MV-4-11 (cell line): ENCODE data around the gene PTPRE.

Experiments
- DNase-seq: peaks from one replicate; lab custom pipeline; 2025; lab: John Stamatoyannopoulos, UW

PTPRE gene

DNA sequence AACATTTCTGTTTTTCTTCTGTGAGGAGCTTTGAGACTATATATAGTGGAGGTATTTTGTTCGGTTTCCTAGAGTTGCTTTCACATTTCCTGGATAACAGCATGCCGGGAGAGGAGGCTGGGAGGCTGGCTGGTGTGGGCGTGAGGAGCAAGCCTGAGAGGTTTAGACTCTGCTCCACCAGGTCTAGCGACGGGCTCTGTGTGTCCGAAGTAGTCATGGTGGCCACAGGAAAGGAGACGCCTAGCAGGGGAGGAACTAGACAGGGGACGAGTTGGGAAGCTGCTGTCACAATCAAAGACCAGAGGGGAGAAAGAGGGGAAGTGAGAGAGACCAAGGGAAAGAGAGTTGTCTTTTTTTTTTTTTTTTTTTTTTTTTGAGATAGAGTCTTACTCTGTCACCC, 19.6 kb downstream of the PTPRE start:
- peak; percentile 94 for DNase-seq

DNA sequence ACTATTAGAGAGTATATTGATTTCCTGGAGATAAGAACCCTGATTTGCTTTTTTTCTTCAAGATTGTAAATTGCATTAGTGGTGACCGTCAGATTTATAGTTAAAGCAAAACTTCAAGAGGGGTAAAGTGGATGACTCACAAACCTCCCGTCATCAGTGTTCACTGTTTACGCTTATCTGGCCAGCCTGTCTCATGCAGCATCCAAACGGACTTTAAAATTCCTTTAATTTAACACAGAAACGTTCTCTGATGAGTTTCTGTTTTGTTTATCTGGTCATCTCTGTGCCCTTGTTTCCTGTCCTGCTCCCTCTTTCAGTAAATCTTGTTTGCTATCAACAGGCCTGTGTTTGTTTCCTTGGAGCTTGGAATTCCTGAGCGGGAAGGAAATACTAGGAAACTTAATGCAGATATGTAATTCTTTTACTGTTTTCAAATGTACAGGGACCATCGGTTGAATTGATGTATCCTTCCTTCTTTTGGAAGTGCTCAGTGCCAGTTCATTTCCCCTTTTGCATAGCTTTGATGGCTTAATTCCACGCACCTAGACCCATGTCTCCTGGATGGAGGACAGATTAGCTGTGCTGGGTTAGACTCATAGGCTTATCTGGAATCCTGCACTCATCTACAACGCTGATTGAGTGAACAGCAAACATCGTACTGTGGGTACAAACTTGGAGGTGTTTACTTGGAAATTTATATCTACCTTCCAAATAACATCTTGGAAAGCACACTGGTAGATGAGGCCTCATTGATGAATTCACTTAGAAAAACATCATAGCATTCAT, 21.3 kb downstream of the PTPRE start:
- no peak for DNase-seq

GRCh38 chr10:127932521-127933270, 25.8 kb downstream of the PTPRE start:
- no peak for DNase-seq

- no peak for DNase-seq
Measured at GRCh38 chr10:127933271-127933670, 26.4 kb downstream of the PTPRE start.

DNA sequence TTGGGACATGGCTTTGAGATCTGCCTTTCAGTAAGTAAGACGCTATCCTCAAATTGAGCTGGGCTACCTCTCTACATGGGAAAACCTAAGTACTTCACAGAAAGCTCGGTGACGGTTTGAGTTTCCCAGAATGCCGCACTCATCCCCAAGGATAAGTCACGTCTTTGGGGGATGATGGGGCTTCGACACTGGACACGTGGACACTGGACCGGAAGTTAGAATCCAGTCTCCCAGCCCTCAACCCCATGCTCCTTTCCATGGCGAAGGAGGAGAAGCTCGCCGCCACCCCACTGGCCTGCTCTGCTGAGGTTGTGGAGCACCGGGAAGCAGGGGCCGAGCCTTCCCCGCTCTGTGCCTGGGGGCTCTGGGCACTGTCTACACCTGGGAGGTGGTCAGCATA, 27.5 kb downstream of the PTPRE start:
- no peak for DNase-seq

GRCh38 chr10:127935071-127935561, 28.2 kb downstream of the PTPRE start:
- DNase-seq = no peak

DNA sequence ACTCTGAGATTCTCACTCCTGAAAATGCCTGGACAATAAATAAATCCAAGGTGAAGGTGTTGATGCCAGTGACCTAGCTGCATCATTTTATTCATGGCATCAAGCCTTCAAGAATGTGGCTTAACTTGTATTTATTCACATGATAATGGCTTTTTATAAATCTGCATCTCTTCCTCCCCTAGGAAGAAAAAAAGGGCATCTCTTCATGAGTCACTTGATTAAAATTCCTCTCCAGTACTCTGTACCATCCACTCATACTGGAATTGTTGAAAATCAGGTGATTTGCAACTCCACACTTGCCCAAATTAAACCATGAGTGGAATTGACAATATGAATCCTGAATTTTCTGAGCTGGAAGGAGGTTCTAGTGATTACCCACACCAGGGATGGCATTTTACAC, 30.2 kb downstream of the PTPRE start:
- no peak for DNase-seq

DNA sequence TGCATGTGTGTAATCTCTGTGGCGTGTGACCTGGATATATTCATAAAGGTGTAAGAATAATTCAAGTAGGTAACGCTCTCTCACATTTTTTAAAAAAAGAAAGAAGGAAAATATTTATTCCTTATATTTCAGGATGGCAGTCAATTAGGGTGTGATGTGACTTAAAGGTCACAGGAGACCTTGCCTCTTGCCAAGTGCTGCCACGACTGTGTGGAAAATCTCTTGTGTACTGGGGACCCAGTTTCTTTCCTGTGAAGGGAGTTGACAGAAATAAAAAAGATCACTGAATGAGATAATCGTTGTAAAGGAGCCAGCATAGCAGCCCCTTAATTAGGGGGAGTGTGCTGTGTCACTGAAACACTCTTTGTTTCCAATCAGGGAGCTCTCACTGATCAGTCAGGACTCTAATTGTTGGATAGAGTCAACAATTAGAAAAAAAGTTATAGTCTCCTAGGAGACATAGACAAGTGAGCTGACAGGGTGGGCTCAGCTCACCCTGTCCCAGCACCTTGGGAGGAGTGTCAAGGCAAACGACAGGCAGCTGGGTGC, 31.1 kb downstream of the PTPRE start:
- DNase-seq = no peak

GRCh38 chr10:127939786-127940330, 33.0 kb downstream of the PTPRE start:
- DNase-seq = no peak

GRCh38 chr10:127940866-127941640, 34.1 kb downstream of the PTPRE start:
- DNase-seq = no peak

DNA sequence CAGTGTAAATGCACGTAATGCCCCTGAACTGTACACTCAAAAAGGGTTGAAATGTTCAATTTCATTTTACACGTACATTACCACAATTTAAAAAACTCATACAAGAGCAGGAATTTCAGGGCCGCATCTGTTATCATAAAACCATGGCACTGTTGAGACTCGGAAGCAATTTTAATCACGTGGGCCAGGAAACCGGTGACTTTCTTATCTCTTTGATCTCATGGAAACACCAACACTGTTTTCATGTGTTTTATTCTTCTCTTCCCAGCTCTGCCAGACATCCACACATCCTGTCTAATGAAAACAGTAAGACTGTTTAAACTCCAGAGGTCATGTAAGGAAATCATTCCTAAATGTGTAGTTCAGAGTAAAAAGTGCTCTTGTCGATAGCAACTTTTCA, 35.9 kb downstream of the PTPRE start:
- no peak for DNase-seq

DNA sequence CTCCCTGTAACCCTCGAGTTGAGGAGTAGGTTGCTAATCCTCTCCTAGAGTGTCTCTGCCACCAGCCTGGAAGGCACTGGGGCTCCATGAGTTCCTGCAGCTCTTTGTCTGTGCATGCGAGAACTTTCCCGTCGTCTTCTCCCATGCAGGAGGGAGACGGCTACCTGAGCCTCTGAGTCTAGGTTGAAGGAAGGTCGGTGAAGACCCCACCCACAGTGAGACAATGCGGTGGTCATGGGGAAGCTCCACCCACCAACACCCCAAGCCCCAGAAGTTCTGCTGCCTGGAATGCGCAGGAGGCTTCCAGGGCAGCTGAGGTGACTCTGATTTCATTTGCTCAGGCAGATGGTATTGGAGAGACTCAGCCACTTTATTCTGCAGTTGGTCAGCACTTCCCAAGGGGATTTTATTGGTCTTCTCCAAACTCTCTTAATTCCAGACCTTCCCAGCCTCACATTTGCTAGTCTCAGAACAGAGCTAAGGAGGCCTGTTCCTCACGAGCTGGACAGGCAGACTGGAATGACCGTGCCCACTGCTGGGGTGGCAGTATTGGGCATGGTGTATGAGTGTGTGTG, 36.5 kb downstream of the PTPRE start:
- no peak for DNase-seq

DNA sequence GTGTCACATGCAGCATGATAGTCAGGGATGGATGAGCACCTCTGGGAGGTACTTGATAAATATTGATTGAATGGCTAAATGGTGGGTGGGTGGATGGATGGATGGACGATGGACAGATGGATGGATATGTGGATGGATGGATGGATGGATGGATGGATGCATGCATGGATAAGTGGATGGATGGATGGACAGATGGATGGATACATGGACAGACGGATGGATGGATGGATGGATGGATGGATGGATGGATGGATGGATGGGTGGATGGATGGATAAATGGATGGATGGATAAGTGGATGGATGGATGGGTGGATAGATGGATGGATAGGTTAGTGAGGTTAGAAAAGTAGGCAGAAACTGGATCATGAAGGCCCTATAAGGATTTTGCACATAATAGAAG, 37.4 kb downstream of the PTPRE start:
- no peak for DNase-seq

DNA sequence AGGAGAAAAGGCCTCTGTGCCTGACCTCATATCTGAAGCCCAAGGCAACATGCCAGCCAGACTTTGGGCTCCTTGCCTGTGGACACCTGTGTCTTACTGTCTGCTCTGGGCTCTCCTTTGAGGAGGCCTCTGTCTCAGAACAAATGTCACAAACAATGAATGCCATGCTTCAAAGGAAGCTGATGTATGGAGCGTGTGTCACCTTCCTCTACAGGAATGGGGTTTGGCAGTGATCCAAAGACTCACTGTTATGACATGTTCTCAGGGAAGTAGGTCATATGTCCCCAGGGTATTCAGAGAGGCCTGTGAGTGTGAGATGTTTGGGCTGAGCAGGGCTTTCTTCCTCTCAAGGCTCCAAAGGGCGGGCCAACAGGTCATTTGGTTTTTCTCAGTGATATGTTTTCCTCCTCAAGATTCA, 38.4 kb downstream of the PTPRE start:
- DNase-seq = peak; percentile 60

- no peak for DNase-seq
Measured at GRCh38 chr10:127945948-127946711, 39.2 kb downstream of the PTPRE start.

GRCh38 chr10:127947211-127947610, 40.3 kb downstream of the PTPRE start:
- DNase-seq = no peak

GRCh38 chr10:127948791-127949190, 41.9 kb downstream of the PTPRE start:
- no peak for DNase-seq

DNA sequence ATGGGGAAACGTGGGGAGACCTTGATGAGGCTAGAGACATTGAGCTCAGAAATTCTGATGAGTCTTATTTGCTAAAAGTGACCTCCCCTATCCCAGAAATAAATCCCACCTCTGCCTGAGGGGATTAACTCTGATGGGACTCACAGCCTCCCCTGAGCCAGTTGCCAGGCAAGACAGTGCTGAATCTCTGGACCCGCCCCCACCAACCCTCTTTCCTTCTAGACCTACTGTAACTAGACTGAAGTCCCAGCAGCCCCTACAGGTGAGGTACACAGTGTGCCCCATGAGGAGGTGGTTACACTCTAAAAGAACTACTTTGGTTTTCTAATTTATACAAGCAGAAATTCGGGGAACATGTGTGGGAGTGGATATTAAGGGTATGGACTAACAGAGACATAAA, 42.9 kb downstream of the PTPRE start:
- DNase-seq = no peak

DNA sequence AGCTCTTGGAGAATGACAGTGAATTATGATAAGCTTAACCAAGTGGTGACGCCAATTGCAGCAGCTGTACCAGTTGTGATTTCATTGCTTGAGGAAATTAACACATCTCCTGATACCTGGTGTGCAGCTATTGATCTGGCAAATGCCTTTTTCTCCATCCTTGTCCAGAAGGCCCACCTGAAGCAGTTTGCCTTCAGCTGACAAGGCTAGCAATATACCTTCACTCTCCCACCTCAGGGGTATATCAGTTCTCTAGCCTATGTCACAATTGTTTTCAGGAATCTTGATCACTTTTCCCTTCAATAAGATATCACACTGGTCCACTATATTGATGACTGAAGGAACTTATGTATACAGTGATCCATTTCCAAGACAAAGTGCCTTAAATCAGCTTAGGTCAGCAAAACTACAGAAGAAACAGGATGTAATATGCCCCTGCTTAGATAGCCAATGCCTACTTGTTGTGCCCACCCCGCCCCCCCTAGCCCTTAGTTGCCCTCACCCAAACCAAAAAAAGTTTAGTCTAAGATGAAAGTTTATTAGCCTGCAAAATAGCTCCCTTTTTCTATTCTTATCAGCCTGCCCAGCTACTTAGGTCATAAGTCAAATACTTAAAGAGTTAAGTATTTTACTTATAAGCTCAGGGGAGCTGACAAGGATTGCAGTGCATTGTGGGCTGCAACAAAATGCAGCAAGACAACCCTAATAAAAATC, 45.1 kb downstream of the PTPRE start:
- no peak for DNase-seq

DNA sequence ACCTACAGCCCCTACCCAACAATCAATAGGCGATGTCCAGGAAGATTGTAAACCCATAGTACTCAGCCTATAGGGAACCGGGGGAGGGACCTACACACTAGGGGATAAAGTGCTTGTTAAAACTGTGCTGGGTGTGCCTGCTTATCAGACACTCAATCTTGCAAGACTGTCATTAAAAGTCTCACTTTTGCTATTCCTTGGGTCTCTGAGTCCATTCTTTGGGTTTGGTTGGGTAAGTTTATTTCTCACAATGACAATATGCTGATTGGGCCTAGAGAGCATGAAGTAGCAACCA, 45.6 kb downstream of the PTPRE start:
- no peak for DNase-seq
